GM19193 (cell line): ENCODE results near the gene GPR146.

ENCODE experiments used
- POLR2A ChIP-seq: IDR thresholded peaks from 4 replicates; pipeline ENCODE4 v1.6.1; 2011; ENCODE audit not compliant: insufficient read depth, insufficient read length; ENCODE audit errors: extremely low read depth

The GPR146 gene

GRCh38 chr7:1020849-1021251, 23.5 kb upstream of the GPR146 start:
- no peak for TF ChIP-seq POLR2A

DNA sequence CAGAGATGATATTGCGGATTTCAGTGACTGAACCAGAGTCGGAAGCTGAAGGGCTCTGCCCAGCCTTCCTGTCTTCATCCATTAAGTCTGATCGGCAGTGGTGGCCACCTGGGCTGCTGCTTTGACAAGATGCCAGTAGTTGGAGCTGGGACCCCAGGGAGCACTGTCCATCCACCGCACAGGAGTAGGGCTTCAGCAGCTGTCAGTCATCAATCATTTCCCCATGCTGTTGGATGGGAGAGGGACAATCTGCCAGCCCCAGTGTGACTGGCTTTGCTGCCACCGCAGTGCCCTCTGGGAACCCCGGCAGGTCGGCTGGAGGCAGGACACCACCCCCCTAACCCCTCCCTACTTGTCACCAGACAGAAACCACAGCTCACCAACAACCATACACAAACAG, 23.0 kb upstream of the GPR146 start:
- no peak for TF ChIP-seq POLR2A

DNA sequence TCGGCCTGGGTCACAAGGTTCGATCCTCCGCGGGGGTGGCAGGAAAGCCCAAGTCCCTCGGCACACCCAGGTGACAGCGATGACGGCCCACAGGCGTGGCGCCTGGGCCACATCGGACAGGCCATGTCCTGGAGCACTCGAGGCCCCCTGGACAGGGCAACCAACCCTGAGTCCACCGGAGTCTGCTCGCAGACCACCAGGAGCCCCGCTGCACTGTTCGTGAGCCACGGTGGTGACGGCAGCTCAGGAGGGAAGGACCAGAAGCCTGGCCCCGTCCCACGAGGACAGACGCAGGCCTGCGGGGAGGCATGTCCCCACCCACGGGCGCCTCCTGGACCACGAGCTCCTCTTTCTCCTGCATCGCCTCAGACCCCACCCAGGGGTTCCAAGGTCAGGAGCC, 22.4 kb upstream of the GPR146 start:
- TF ChIP-seq POLR2A: no peak

DNA sequence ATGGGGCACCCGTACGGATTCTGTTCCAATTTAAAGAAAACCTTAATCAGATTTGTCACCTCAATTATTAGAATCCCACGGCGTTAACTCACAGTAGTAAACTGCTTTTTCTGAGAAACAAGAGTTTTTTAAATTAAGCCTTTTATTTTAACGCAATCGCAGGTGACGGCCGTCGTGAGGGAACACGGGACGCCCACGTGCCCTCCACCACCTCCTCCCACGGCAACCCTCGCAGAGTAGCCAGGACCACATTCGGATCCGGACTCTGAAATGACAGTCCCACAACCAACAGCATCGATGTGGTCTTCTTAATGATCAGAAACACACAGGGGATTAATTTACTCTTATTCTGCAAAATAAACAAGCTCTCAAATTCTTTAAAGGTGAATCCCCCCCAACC, 22.0 kb upstream of the GPR146 start:
- TF ChIP-seq POLR2A: no peak

DNA sequence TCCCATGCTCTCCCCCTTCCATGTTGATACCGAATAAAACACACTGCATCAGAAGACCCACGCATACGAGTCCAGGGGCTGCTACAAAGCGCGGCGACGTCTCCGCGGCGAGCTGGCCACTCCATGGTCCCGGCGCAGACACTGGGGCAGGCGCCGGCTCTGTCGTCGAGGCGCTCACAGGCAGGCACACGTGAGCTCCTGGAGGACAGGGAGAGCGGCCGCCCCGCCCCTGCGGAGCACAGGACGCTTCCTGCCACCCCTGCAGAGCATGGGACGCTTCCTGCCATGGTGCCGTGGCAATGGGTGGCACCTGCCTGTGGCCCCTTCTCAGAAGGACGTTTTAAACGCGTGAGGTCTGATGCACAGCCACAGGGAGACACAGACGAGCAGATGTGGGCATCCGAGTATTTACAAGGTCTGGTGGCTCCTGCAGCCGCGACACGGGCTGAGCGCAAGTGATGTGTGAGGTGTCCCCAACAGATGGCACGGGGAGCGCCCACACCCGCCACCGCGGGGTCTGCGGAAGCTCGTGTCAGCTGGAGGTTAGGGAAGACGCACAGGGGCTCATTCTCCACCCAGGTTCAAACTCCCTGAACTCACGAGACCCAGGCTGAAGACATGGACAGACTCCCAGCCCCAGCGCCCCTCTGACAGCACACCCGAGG, 21.4 kb upstream of the GPR146 start:
- TF ChIP-seq POLR2A: peak; percentile 35

DNA sequence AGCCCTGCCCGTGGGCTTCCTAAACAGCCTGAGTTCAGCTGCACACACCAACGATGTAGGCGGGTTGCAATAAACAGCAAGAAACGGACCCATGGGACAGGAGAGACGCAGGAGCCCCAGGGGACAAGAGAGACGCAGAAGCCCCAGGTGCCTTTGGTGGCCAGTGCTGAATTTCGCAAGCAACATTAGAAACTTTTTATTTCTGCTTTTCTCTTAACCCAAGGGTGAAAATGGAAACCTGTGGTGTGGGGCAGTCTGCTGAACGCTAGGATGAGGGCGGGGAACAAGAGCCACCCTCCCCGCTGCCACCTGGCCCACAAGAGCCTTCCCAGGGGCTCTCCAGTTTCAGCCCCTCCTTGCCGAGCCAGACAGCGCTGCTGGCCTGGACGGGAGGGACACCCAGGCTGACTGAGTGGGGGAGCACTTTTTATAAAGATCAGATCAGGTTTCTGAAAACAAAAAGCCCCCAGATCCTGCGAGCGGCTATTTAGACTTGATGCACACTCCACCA, 20.0 kb upstream of the GPR146 start:
- peak; percentile 40 for TF ChIP-seq POLR2A

DNA sequence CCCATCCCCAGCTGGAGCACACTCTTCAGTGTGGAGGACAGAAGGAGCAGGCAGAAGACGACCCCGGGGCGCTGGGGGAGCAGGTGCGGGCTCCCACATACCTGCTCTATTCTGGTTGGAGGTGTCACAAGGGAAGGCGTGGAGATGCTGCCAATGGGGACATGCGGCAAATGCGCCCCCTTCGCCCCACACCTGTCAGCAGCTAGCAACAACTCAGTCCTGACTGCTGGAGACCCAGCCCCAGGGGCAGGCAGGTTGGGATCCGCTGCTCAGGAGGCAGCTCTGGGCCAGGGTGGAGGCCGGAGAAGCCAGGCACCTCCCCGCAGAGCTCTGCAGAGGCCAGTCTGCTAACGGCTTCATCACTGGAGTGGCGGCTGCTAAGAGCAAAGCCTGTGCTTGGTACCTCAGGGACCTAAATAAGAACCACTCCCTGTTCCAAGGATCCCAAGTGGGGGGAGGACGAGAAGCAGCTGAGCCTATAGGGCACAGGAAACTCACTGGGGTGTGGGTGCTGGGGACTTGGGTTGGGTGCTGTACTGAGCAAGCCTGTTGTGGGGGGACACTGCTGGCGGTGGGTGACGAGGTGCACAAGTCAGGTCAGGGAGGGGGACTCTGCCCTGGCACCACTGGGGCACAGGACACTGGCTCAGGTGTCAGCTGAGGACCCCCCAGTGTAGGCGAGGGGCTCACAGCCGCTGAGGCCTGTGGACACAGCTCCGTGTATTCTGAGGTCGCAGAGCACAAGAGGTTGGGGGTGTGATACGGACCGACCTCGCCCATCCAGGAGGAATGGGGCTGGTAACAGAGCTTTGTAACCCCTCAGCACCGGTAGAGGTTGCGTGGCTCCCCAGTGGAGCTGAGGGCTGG, 19.2 kb upstream of the GPR146 start:
- TF ChIP-seq POLR2A: no peak

- TF ChIP-seq POLR2A: peak; percentile 21
These were observed 18.4 kb upstream of the GPR146 start for GRCh38 chr7:1025743-1026581.

GRCh38 chr7:1026721-1027161, 17.6 kb upstream of the GPR146 start:
- TF ChIP-seq POLR2A: peak; percentile 9

GRCh38 chr7:1027242-1028043, 16.9 kb upstream of the GPR146 start:
- TF ChIP-seq POLR2A: no peak

DNA sequence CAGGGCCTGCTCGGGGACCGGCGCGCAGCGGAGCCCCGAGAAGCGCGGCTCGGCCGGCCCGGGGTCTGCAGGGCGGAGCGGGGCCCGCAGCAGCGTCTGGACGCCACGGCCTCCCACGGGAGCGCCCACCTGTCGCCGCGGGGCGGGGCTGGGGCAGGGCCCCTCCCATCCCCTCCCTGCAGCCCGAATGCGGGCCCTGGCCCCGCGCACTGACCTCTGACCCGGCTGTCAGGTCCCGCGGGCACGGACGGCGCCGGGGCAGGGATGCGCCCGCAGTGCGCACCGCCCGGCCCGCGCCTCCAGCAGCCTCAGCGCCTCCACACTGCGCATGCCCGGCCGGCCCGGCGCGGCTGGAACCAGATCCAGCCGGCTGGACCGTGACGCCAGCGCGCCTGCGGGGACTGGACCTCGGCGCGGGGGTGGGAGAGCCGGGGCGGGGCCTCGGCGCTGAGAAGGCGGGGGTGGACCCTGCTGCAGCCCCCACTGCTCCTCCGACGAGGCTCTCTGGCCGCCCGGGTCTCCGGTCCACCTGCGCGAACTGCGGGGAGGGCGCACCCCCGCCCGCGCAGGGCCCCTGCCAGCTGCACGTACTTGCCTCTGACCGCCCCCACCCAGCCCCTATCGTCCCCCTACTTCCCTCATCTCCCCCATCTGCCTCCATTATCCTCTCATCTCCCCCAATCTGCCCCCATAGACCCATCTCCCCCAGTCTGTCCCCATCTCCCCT, 16.1 kb upstream of the GPR146 start:
- peak; percentile 77 for TF ChIP-seq POLR2A

- TF ChIP-seq POLR2A: no peak
These were observed 15.3 kb upstream of the GPR146 start for GRCh38 chr7:1028775-1029636.

DNA sequence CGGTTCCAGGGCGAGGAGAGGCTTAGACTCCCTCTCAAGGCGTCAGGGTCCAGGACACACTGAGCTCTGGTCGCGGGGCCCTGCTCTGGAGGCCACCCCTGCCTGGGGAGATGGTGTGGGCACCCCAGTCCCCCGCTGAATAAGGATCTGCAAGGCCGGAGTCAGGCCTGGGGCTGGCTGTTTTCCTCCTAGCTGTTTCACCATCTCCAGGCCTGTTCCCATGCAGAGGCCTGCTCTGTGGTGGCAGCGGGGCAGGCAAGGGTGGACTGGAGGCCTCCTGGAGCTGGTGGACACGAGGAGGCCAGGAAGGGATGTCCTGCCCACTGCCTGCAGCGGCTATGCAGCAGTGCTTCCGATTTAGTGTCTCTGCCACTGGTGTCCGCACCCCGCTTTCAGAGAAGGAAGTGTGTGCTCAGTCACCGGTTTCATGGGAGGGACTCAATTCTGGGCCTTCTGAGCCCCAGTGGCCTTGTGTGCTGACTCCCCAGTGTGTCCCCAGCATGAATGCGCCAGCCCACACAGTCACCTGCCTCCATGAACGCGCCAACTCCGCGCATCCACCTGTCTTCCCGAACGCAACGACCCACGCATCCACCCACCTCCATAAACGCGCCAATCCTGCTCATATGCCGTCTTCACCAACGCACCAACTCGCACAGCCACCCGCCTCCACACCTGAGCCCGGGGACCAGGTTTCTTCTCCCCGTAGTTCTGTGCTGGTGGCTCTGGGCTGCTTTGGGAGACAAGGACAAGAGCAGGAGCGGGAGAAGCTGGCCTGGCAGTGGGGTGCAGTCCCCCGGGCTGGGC, 14.5 kb upstream of the GPR146 start:
- no peak for TF ChIP-seq POLR2A
